DMS153 treated with DMSO at 0.1 percent for 48 hours (cell line): ENCODE data around the gene DCD.
"Not testable (repeated sequence)": the region's sequence is repeated elsewhere in the genome, so short reads cannot be mapped to it uniquely, and the experiment has no call there.

Experiments used
- DNase-seq: peaks from one replicate; lab custom pipeline; 2025; ENCODE audit not compliant: unreplicated experiment; lab: John Stamatoyannopoulos, UW

DCD gene

DNA sequence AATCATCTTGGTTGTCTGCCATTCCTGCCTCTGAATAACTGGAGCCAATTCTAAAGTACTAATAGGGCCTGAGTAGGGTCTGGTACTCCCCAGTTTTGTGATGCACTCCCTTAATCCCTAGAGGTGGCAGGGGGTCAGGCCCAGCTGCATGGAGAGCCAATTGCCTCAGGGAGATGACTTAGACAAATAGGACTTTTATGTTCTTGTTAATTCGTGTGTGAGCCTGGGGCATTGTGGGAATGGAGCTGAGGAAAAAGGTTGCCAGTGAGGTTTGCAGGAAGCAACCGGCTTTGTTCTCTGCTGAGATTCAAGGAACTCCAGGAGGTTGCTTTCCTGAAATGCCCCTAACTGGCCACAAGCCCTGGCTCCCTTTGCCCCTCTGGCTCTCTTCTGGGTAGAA lies 6.8 kb upstream of the DCD start:
- no peak for DNase-seq

DNA sequence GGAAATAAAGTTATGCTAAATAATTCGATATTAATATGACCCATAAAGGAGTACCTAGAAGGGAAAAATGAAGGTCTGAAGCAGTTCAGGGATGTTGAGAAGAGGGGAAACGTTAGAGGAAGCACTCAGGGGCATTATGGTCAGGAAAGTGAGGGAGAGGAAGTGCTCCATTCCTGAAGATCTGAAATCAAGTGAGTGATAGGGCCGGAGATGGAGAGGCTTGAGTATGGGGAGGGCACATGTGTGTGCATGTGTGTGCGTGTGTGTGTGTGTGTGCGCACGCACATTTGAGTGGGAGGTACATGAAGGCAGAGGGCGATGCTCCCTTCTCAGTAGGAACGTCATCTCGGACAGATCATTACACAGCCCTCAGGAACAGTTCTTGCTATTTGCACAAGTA lies 4.9 kb upstream of the DCD start:
- no peak for DNase-seq

DNA sequence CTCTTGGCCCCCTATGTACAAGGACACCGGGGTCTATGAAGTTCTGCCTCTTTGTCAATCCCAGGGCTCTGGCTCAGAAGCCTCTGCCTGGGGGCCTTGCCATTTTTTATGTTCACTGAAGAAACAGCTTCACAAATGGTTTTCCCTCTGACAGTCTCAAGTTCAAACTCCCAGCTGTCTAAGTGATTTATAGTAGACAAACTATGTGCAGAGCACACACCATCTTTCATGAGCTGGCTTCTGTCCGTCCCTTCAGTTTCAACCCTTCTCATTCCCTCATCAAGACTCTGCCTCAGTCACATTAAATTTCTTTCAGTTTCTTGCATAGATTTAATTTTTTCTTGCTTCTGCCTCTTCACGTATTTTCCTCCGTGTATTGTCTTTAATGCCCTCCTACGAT lies 2.7 kb upstream of the DCD start:
- no peak for DNase-seq

DNA sequence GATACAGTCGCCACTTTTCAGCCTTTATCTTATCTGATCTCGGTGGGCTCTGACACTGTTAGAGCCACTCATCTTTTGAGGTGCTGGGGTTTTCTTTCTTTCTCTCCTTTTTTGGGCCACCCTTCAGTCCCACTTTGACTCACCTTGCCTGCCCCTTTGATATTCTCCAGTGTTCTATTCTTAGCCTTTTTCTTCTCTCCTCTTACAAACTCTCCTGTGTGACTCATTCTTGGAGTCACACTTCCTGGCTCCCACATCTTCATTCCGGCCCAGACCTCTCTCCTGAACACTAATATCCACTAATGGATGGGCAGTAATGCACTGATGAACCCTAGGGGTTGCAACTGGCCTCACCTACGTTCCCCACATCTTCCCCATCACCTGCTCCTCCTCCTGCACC lies 2.2 kb upstream of the DCD start:
- DNase-seq, result no peak

DNA sequence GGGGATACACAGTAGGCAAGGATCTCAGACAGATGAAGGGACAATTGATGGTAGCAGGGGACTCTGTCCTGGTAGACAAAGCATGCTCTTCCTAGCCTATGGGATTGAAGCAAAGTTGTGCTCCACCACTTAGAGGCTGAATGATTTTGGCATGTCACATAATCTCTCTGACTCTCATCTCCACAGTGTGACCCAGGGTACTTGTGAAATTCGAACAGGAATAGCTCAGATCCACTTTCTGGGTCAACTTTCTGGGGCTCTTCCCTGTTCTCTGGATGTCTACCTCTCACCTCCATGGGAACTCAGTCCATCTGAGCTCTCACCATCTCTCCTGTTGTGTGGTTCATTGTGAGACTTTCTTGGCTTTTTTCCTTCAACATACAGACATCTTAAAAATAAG lies 1.7 kb upstream of the DCD start:
- DNase-seq, result no peak

DNA sequence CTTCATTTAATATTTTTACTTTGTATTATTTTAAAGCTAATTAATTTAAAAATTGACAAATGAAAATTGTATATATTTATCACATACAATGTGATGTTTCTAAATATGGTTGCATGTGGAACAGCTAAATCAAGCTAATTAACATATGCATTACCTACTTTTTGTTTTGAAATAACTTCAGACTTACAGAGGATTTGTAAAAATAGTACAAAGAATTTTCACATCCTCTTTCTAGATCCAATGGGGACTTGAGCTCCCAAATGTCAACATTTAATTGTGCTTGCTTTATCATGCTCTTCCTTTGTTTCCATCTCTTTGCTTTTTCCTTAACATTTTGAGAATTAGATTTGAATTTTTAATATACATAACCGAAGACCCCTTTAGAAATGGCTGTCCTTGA lies 6.6 kb downstream of the DCD start:
- no peak for DNase-seq

DNA sequence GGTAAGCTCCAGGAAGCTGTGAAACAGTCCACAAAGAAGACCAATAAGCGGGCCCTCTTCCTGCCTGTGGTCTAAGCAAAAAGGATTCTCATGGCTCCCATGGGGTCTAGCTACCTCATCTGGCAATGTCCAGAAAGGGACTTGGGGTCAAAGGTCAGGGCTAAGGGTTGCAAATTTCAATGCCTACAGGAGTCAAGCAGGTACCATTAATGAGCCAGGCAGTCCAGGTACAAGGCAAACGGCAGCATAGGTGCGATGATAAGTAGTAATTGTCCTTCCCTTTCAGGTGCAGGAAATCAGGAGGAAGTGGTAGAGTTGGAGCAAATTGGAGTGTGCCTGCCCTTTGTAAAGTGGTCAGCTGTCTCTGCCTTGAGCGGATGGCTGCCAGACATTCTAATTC lies 7.1 kb downstream of the DCD start:
- DNase-seq, result no peak

DNA sequence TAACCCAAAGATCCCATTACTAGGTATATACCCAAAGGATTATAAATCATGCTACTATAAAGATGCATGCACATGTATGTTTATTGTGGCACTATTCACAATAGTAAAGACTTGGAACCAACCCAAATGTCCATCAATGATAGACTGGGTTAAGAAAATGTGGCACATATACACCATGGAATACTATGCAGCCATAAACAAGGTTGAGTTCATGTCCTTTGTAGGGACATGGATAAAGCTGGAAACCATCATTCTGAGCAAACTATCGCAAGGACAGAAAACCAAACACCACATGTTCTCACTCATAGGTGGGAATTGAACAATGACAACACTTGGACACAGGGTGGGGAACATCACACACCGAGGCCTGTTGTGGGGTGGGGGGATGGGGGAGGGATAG lies 9.1 kb downstream of the DCD start:
- DNase-seq, result not testable (repeated sequence)

DNA sequence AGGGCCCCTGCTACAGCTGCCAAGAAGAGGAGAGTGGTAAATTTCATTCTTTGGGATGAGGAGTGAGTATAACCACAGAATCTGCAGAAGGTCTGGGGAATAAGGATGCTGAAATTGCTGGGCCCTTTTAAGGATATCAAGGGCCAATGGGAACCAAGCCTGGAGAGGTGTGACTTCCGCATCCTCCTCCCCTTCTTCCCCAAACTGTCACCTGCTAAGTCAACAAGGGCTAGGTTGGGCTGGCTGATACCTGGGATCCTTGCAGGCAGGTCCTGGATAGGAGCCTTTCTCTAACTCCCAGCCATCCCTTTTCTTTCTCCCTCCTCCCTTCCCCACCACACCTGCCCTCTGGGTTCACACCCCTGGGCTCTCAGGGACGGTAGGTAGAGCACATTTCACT lies 13.4 kb downstream of the DCD start, which contains the start of gene LACRT:
TSS of gene LACRT (minus strand) at position 101 of the 400 bp plus-strand sequence. CDS start at position 47, 54 bp downstream.
- DNase-seq, result no peak

DNA sequence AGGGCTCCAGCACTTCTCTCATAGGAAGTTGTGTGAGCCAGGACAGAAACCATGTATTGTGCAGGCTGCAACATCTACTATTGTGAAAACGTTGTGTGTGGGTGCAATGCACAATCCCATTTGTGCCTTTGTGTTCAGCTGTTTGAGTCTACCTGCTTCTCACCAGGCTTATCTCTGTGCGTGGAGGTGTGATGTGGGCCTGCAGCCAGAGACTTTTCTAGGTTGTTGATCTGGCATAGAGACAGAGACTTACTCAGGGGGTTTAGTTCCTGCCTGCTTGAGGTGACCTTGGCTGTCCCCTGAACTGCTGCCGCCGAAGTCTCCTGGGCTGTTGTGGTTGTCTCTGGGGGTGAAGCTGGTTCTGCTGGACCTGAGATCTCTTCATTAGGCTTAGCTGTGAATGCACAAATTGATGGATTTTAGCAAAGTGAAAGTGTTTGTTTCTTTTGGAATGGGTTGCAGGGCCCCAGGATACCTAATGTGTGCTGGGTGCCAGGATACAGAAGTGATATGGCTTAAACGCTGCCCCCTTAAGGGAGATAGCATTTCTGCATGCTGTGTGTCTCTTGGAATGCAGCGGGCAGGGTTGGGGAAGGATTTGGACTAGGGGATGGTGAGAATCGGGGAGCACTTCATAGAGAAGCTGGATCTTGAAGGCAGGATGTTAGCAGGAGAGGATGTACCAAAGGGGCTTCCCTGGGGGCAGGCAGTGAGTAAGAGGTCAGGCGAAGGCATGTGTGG lies 16.0 kb downstream of the DCD start:
- DNase-seq, result no peak

DNA sequence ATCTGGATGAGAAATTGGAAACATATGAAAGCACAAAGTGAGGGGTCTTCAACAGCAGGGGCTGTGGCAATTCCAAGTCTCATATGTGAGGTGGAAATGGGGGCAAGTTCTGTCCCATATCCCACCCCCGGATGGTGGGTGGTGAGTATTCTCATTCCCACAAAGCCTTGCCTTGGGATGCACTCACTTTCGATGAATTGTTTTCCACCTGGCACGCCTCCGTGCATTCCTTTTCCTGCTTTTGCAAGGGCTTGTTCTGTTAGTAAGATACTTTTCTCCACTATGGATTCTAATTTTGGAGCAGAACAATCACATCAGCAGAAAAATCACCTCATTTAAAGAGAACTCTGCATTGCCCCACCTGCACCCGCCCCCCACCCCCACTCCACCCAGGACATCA lies 16.6 kb downstream of the DCD start:
- no peak for DNase-seq

DNA sequence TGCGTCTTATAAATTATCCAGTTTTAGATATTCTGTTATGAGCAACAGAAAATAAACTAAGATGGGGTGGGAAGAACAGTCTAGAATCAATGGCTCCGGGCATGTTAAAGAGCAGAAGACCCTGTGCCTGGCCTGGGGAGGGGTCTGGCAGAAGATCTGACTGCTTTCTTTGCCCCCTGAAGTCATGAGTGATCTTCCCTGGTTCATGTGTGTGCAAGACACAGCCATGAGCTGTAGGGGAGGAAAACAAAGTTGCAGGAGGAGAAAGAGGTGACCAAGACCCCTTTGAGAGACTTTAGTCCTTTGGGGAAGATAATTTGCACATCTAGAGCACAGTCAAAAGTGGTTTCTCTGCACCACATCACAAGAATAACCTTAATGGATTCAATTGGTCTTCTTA lies 18.2 kb downstream of the DCD start:
- no peak for DNase-seq

DNA sequence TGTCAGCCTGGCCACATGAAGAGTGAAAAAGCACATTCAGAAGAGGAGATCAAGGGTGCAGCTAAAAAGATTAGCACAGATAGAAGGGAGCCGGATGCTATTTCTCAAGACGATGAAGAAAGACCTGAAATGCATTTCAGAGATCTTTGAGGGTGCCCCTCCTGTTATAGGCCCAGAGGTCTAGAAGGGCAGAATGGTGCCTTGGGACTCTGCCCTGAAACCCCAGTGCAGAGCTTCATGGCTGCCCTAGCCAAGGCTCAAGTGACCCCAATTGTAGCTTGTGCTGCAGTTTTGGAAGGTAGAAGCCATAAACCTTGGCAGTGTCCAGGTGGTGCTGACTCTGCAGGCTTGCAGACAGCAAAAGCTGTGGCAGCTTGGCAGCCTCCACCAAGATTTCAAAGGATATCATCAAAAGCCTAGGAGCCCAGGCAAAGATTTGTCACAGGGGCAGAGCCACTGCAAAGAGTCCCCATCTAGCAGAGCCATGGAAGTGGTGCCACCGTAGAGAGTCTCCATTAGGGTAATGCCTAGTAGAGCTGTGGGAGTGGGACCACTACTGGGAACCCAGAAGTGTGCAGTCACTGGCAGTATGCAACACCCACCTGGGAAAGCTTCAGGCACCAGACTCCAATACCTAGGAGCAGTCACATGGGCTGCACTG lies 19.8 kb downstream of the DCD start:
- no peak for DNase-seq

DNA sequence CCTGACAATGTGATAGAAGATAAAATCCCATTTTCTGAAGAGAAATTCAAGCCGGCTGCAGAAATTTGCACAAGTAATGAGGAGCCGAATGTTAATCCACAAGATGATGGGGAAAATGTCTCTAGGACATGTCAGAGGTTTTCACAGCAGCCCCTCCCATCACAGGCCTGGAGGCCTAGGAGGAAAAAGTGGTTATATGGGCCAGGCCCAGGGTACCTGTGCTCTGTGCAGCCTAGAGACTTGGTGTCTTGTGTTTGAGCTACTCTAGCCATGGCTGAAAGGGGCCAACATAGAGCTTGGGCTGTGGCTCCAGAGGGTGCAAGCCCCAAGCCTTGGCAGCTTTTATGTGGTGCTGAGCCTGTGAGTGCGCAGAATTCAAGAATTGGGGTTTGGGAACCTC lies 20.9 kb downstream of the DCD start:
- no peak for DNase-seq

DNA sequence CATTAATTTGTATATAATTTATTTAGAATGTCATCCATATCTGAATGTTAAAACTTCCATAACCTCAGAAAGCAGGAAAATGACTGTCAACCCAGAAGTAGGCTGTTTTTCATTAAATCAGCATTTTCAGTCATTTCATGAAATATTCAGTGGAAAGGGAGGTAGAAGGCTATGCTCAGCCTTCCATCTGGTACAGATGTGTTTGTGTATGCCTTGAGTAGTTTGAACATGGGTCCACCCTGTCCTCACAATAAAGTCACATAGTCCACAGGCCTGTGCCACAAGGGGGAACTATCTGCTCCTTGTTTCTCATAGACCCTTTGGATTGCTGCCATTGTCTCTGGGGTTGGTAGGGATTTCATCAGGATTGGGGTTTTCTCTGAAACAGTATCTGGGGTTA lies 22.6 kb downstream of the DCD start:
- no peak for DNase-seq

DNA sequence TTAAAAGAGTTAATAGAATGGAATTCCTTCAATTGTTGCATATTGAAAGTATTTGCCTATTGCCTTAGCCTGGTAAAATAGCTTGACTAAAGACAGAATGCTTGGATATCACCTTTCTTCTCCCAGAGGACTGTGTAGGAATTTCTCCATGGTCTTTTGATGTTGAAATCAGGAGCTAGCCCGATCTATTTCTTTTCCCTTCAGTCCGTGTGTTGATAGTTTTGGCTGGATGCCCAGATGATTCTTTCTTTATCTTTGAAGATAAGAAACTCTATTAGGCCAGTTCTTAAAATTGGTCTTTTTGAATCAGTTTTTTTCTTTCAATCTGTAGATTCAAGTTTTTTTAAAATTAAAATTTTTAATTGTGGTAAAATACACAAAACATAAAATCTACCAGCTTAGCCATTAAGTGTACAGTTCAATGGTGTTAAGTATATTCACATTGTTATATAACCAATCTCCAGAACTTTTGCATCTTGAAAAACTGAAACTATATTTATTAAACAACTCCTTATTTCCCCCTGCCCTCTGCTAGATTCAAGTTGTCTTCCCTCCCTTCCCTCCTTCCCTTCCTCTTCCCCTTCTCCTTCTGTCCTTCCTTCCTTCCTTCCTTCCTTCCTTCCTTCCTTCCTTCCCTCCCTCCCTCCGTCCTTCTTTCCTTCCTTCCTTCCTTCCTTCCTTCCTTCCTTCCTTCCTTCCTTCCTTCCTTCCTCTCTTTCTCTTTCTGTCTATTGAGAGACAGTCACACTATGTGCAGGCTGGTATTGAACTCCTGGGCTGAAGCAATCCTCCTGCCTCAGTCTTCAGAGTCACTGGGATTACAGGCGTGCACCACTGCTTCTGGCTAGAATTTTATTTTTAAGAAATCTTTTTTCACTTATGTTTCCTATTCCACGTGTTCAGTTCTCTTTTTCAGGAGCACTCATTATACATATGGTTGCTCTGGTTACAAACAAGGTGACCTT lies 23.6 kb downstream of the DCD start:
- no peak for DNase-seq

DNA sequence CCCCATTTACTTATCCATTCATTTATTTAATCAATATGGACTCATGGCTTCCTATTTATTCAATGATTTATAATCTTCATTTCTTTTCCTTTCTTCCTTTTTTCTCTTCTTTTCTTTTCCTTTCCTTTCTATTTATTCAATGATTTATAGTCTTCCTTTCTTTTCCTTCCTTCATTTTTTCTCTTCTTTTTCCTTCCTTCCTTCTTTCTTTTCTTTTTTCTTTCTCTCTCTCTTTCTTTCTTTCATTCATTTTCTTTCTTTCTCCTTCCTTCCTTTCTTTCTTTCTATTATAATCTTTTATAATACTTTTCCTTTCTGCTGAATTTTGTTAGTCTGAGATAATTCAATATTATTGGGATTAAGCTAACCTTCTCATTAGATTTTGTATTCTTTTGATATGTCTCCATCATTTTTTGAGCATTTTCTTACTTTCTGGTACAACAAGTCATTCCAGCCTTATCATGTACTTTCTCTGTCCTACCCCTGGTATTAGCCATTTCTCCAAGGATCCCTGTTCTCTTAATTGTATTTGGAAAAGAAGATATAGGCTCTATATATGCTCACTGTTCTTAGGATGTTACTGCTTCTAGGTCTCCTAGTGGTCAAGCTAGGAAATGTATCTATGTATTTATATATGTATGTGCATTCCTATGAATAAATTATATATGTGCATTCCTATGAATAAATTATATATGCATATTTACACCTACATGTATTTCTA lies 25.5 kb downstream of the DCD start:
- DNase-seq, result no peak

DNA sequence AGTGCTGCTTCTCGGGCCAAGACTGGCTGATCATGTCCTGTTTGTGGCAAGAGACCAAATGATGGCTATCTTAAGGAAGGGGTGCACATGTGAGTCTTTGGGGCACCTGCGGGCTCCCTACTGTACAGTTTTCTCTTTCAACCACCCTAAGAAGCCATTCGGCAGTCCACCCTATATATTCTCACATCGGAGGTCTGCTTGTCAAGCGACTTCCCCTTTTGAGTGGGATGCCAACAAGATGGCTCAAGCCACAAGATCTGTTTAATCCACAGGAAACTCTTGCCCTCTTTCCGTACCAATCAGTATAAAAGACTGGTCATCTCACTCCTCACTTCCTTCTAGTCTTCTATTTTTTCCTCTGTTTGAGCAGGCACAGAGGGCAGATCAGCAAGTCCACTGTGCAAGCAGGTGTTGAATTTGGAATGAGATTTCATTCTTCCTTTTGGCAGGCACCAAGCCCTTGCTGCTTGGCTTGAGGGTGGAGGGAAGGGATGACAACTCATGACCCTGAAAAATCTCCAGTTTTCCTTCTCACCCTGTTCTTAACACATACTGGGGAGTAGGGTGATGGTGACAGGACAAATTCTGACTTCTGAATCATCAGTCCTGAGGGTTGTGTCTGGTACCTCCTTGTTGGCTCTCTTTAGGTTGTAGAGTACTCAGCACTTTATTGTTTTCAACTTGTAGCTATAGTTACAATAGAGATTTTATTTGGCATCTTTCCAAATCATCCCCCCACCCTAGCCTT lies 31.1 kb downstream of the DCD start:
- DNase-seq, result no peak

DNA sequence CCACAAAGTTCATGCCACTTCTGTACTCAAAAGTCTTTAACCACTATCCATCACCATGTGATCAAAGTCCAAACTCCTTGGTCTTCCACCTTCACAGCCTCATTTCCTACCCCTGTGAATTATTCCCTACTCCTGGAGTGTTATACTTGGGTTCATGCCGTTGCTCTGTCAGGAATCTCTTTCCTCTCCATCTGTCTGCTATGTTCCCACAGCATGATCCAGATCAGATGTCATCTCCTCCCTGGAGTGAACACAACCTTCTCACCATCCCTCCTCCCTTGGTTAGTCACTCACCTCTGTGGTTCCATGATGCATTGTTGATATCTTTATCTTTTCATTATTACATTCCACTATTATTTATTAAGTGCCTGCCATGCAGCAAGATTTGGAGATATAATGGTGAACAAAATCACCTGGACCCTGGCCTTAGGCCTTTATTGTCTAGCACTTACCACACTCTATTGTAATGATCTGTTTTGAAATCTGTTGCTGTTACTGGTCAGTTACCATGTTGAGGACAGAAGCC lies 35.9 kb downstream of the DCD start:
- no peak for DNase-seq

DNA sequence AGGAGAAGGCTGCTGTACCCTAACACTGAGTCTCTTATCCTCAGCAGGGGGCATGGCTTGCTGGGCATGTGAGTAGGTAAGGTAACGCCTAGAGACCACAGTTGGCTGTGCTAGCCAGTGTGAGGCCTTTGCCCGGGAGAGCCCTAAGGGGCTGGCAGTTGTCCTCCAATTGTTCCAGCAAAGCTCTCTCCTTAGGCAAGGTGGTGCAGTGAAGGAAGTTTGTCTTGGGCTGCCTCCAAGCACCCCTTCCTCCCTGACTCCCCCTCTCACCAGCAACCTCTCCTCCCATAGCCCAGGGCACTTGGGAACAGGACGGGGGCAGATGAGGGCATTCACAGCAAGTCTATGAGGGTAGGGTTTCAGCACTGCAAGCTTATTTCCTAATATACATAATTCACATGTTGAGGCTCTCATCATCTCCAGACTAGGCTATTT lies 36.4 kb downstream of the DCD start:
- DNase-seq, result no peak
